ENCODE results near the gene ZYG11A. TPM values are rescaled to one million over a fixed set of nuclear protein-coding genes. Genes with fewer than 3 reads are reported as not detected.

Gene ZYG11A
- total and polyA plus RNA-seq, 11 donors = 0.06 to 0.09 TPM; not detected in 9

- intact Hi-C loops (cut with DNase I) = no loop called here
- TF ChIP-seq POLR2A (IDR thresholded peaks at IDR 0.05) = no peak
- TF ChIP-seq CTCF (IDR thresholded peaks at IDR 0.05) = no peak
- Histone ChIP-seq H3K27ac (no peak overlapping the region), H3K27me3 (no peaks in the 10 kb centered on the region), H3K36me3 (no peaks in the 10 kb centered on the region), H3K4me1 (no peaks in the 10 kb centered on the region), H3K4me3 (no peak overlapping the region), H3K9me3 (no peaks in the 10 kb centered on the region)
- ATAC-seq (no peak), DNase-seq (no peak)
- WGBS, 4 donors = 59 to 66% (median 64%) methylated on average over 2 of the region's 2 CpGs
Observed at GRCh38 chr1:52876843-52877242, 34.3 kb downstream of the ZYG11A start.

GRCh38 chr1:52877554-52877953, 35.0 kb downstream of the ZYG11A start:
- ATAC-seq = no peak
- no peak for TF ChIP-seq POLR2A (IDR thresholded peaks at IDR 0.05)
- no peak for TF ChIP-seq CTCF (IDR thresholded peaks at IDR 0.05)
- Histone ChIP-seq H3K36me3 (no peaks in the 10 kb centered on the region), H3K9me3 (no peaks in the 10 kb centered on the region), H3K27me3 (no peaks in the 10 kb centered on the region), H3K27ac (no peak overlapping the region), H3K4me3 (no peak overlapping the region), H3K4me1 (no peaks in the 10 kb centered on the region)
- intact Hi-C loops (cut with DNase I) = no loop called here
- WGBS, 4 donors = 93 to 96% (median 94%) methylated on average over 3 of the region's 3 CpGs
- no peak for DNase-seq

- DNase-seq = no peak
- Histone ChIP-seq H3K36me3 (no peaks in the 10 kb centered on the region), H3K9me3 (no peaks in the 10 kb centered on the region), H3K4me1 (no peaks in the 10 kb centered on the region), H3K27ac (no peak overlapping the region), H3K27me3 (no peaks in the 10 kb centered on the region), H3K4me3 (no peak overlapping the region)
- intact Hi-C loops (cut with DNase I) = loop anchor here in 1 of 10 donors (10.0 kb wide), 1 partner anchor 45 kb away; no protein-coding TSS in a partner anchor
- 87 to 95% (median 93%) methylated on average over 2 of the region's 2 CpGs for WGBS, 4 donors
- no peak for ATAC-seq
- TF ChIP-seq POLR2A (IDR thresholded peaks at IDR 0.05) (no peak), CTCF (IDR thresholded peaks at IDR 0.05) (no peak)
Observed at GRCh38 chr1:52880206-52880605, 37.6 kb downstream of the ZYG11A start.

GRCh38 chr1:52887483-52887882, 44.9 kb downstream of the ZYG11A start:
- no peak for ATAC-seq
- Histone ChIP-seq H3K9me3 (no peaks in the 10 kb centered on the region), H3K27me3 (no peaks in the 10 kb centered on the region), H3K4me3 (no peak overlapping the region), H3K36me3 (no peaks in the 10 kb centered on the region), H3K4me1 (no peaks in the 10 kb centered on the region), H3K27ac (no peak overlapping the region)
- TF ChIP-seq POLR2A (IDR thresholded peaks at IDR 0.05) = no peak
- no peak for TF ChIP-seq CTCF (IDR thresholded peaks at IDR 0.05)
- intact Hi-C loops (cut with DNase I) = loop anchor here in 1 of 10 donors (10.0 kb wide), 1 partner anchor 53 kb away; no protein-coding TSS in a partner anchor
- no peak for DNase-seq
- WGBS, 4 donors = 84 to 90% (median 88%) methylated on average over 4 of the region's 4 CpGs

Data from heart left ventricle (tissue), 16 donors.